Suprapubic skin (tissue), 4 donors: Measurements from ENCODE around the gene GRK4.

Experiments
- POLR2A ChIP-seq, 2 donors: fragments of 450-650 bp; IDR thresholded peaks; one replicate each; pipeline ENCODE4 v1.6.1; 2017; ENCODE audit warnings: antibody characterized with exemption in 2 of 2, mild to moderate bottlenecking in 2 of 2, moderate library complexity in 2 of 2
- POLR2AphosphoS5 ChIP-seq, 3 donors: sonication (generic); formaldehyde crosslinking; IDR thresholded peaks; one replicate each; pipeline ENCODE4 v1.6.1; 2017; ENCODE audit warnings: antibody characterized with exemption in 3 of 3
- TF ChIP-seq, protein P1 (sequence below), 2 donors: fragments of 200-600 bp in 1 of 2; fragments of 450-650 bp in 1 of 2; sonication (generic) in 1 of 2; IDR thresholded peaks; one replicate each; pipeline ENCODE4 v1.5.1; 2016 to 2019; ENCODE audit warnings: antibody characterized with exemption in 2 of 2, mild to moderate bottlenecking in 1 of 2, moderate library complexity in 1 of 2

DNA sequence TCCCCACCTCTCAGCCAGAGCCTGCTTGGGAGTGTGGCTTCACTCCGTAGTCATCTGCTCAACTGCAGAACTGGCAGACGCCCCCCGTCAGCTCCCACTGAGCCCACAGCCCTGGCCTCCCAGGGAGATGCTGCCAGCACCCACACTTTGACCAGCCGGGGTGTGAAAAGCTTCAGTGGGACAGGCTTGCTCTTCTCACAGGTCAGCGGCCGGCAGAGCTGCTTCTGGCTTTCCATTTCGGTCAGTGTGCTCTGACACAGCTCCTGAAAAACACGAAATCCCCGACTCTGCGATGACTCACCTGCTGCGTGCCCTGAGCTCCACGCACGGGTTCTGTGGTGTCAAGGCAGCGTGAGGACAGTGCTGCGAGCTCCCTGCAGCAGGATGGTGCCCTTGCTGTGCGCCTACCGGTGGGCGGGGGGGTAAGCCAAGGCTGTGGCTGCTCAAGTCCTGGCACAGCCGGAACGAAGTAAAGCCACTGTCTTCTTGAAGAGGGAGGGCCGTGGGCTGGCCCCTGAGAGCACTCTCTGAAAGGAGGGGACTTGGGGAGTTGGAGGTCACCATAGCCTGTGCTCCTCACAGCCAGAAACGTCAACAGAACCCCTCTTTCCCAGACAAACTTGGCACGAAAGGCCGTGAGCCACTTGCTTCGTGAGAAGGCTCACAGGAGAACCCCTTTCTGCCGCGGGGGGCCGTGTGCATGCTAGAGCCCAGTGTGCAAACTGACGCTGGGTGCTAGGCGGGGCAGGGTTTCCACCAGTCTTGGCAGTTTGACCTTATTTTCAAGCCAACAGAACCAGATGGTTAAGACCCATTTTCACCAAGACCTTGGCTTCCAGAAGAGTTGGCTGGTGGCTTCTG lies 23.8 kb upstream of the GRK4 start:
- TF ChIP-seq, protein P1, sequence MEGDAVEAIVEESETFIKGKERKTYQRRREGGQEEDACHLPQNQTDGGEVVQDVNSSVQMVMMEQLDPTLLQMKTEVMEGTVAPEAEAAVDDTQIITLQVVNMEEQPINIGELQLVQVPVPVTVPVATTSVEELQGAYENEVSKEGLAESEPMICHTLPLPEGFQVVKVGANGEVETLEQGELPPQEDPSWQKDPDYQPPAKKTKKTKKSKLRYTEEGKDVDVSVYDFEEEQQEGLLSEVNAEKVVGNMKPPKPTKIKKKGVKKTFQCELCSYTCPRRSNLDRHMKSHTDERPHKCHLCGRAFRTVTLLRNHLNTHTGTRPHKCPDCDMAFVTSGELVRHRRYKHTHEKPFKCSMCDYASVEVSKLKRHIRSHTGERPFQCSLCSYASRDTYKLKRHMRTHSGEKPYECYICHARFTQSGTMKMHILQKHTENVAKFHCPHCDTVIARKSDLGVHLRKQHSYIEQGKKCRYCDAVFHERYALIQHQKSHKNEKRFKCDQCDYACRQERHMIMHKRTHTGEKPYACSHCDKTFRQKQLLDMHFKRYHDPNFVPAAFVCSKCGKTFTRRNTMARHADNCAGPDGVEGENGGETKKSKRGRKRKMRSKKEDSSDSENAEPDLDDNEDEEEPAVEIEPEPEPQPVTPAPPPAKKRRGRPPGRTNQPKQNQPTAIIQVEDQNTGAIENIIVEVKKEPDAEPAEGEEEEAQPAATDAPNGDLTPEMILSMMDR (IDR thresholded peaks at IDR 0.05) = no peak
- TF ChIP-seq POLR2AphosphoS5 (IDR thresholded peaks at IDR 0.05) = no peak
- TF ChIP-seq POLR2A (IDR thresholded peaks at IDR 0.05) = no peak
